AG09309 (cell line): ENCODE results near the gene GRWD1.

ENCODE experiments used
- DNase-seq: peaks from one replicate; pipeline ENCODE4 v3.0.0-alpha.2; 2010; ENCODE audit warnings: low read depth
- H3K4me3 ChIP-seq: 2 replicates; pipeline ENCODE4 v1.5.1; 2011; ENCODE audit warnings: mild to moderate bottlenecking, low read depth, low read length, moderate library complexity; ENCODE audit not compliant: control insufficient read depth
- TF ChIP-seq, protein P1 (sequence below): IDR thresholded peaks from 2 replicates; pipeline ENCODE4 v1.5.1; 2011; ENCODE audit warnings: mild to moderate bottlenecking, low read depth, low read length, inconsistent platforms; ENCODE audit not compliant: insufficient read depth, control insufficient read depth; ENCODE audit errors: missing control alignments

The GRWD1 gene

GRCh38 chr19:48442116-48443035 lies 3.4 kb upstream of the GRWD1 start:
- TF ChIP-seq, protein P1, sequence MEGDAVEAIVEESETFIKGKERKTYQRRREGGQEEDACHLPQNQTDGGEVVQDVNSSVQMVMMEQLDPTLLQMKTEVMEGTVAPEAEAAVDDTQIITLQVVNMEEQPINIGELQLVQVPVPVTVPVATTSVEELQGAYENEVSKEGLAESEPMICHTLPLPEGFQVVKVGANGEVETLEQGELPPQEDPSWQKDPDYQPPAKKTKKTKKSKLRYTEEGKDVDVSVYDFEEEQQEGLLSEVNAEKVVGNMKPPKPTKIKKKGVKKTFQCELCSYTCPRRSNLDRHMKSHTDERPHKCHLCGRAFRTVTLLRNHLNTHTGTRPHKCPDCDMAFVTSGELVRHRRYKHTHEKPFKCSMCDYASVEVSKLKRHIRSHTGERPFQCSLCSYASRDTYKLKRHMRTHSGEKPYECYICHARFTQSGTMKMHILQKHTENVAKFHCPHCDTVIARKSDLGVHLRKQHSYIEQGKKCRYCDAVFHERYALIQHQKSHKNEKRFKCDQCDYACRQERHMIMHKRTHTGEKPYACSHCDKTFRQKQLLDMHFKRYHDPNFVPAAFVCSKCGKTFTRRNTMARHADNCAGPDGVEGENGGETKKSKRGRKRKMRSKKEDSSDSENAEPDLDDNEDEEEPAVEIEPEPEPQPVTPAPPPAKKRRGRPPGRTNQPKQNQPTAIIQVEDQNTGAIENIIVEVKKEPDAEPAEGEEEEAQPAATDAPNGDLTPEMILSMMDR: no peak
- DNase-seq: no peak
- no peak overlapping the region for H3K4me3 ChIP-seq

DNA sequence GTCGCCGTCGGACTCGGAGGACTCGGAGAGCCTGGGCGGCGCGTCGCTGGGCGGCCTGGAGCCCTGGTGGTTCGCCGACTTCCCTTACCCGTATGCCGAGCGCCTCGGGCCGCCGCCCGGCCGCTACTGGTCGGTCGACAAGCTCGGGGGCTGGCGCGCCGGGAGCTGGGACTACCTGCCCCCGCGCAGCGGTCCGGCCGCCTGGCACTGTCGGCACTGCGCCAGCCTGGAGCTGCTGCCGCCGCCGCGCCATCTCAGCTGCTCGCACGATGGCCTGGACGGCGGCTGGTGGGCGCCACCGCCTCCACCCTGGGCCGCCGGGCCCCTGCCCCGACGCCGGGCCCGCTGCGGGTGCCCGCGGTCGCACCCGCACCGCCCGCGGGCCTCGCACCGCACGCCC lies 2.5 kb upstream of the GRWD1 start:
- TF ChIP-seq, protein P1: no peak

DNA sequence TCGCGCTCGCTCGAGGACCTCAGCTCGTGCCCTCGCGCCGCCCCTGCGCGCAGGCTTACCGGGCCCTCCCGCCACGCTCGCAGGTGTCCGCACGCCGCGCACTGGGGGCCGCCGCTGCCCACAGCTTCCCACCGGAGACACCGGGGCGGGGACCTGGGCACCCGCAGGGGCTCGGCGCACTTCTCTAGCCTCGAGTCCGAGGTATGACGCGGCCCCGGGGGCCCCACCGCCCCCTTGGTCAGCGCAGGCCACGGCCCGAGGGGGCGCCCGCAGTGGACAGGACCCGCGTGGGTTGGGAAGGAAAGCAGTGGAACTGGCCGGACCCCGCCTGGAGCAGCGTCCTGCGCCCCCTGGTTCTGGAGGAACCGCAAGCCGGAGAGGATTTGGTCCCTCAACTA lies 2.1 kb upstream of the GRWD1 start:
- DNase-seq: no peak
- no peak overlapping the region; the same call in 1 of the 2 replicates for H3K4me3 ChIP-seq
- TF ChIP-seq, protein P1: no peak

More for the DNA sequence above, 2.5 kb upstream of the GRWD1 start:
- no peak overlapping the region for H3K4me3 ChIP-seq
- no peak for DNase-seq

GRCh38 chr19:48444129-48444935 lies 1.5 kb upstream of the GRWD1 start:
- TF ChIP-seq, protein P1: no peak
- DNase-seq: no peak
- peak overlapping the region; percentile 97 for H3K4me3 ChIP-seq

GRCh38 chr19:48444936-48445200 lies 915 bp upstream of the GRWD1 start:
- peak overlapping the region; percentile 97 for H3K4me3 ChIP-seq

DNA sequence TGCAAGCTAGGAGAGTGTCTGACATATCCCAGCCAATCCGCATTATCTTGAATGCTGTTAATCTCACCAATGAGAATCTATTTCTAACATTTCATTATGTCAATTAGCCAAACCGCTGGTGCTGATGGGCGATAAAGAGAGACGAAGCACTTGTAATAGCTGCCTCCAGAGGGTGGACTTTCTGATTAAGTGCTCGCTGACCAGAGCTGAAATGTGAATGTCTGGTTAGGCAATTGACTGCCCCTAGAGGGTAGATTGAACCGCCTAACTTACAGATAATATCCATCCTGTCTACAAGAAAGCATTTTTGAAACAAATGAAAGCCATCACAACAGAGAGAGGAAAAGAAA lies 552 bp upstream of the GRWD1 start:
- TF ChIP-seq, protein P1: peak; percentile 72
- H3K4me3 ChIP-seq: peak overlapping the region; percentile 97
- peak; percentile 87 for DNase-seq

More at GRCh38 chr19:48444936-48445200, 915 bp upstream of the GRWD1 start:
- no peak for DNase-seq
- TF ChIP-seq, protein P1: no peak
